HCT116 (cell line): ENCODE measurements around the gene EEFSEC. TPM values are rescaled to one million over a fixed set of nuclear protein-coding genes. Genes with fewer than 3 reads are reported as not detected.

Experiments
- ATAC-seq: fragments of 200-7000 bp; cut with Tn5 transposase; 2 replicates; pipeline ENCODE4 v1.9.1; 2020; ENCODE audit warnings: mild to moderate bottlenecking, moderate library complexity
- BruUV-seq: library from RNA; stranded (reverse); fragments of 400-500 nt; replicated peaks from 2 replicates; lab custom pipeline; 2021; lab: Mats Ljungman, UMichigan
- CTCF ChIA-PET: fragments of 300-600 bp; sonication (Branson Sonifier 250); formaldehyde crosslinking; loops from one replicate; lab custom pipeline; 2021; ENCODE audit warnings: antibody characterized with exemption; lab: Charles Lee
- POLR2A ChIA-PET: fragments of 300-600, 350-600 bp; sonication (Branson Sonifier 250); formaldehyde crosslinking; loops from one replicate; lab custom pipeline; 2021; ENCODE audit warnings: antibody characterized with exemption; lab: Charles Lee
- RAD21 ChIA-PET, 2 experiments: fragments of 300-600 bp; sonication (Branson Sonifier 250); formaldehyde crosslinking; loops; one replicate each; lab custom pipeline; 2023; ENCODE audit warnings: low total read pairs in 2 of 2; ENCODE audit not compliant: uncharacterized antibody in 2 of 2, unreplicated experiment in 2 of 2, low non-redundant PET in 1 of 2; lab: Charles Lee
- DNase-seq: peaks from one replicate; pipeline ENCODE4 v3.0.0-alpha.2; 2010; ENCODE audit warnings: low read depth, low spot score
- H2AFZ ChIP-seq: fragments of 200-600 bp; shearing (Covaris generic), sonication (generic); 2 replicates; pipeline ENCODE4 v1.6.1; 2017; ENCODE audit warnings: low read depth, mixed run types, mixed read lengths, antibody characterized with exemption, low read length; ENCODE audit not compliant: poor library complexity, severe bottlenecking
- H3K27ac ChIP-seq: 2 replicates; pipeline ENCODE4 v1.5.1; 2012; ENCODE audit warnings: low read depth, low read length
- H3K27me3 ChIP-seq: fragments of 200-600 bp; sonication (generic); 2 replicates; pipeline ENCODE4 v1.6.1; 2016; ENCODE audit warnings: mixed run types, low read length, mixed read lengths; ENCODE audit not compliant: insufficient read depth
- H3K36me3 ChIP-seq, 2 experiments: fragments of 200-500 bp in 1 of 2; fragments of 200-600 bp in 1 of 2; sonication (Bioruptor generic) in 1 of 2; sonication (generic) in 1 of 2; 2 replicates each; pipeline versions ENCODE4 v1.5.1 to v1.6.1; 2014 to 2016; ENCODE audit warnings: low read length in 2 of 2, inconsistent platforms in 1 of 2, mixed read lengths in 1 of 2, mixed run types in 1 of 2; ENCODE audit not compliant: insufficient read depth in 2 of 2, control insufficient read depth in 1 of 2
- H3K4me1 ChIP-seq, 2 experiments: fragments of 200-600 bp in 1 of 2; sonication (generic) in 1 of 2; 2 replicates each; pipeline versions ENCODE4 v1.5.1 to v1.6.1; 2012 to 2017; ENCODE audit warnings: low read length in 2 of 2, inconsistent platforms in 1 of 2, mild to moderate bottlenecking in 1 of 2, mixed read lengths in 1 of 2, mixed run types in 1 of 2, moderate library complexity in 1 of 2; ENCODE audit not compliant: insufficient read depth in 2 of 2, control insufficient read depth in 1 of 2
- H3K4me2 ChIP-seq: fragments of 200-600 bp; sonication (generic); 2 replicates; pipeline ENCODE4 v1.6.1; 2017; ENCODE audit warnings: mixed run types, low read length, mixed read lengths
- H3K4me3 ChIP-seq, 2 experiments: fragments of 200-600 bp in 1 of 2; sonication (generic) in 1 of 2; replicated peaks in 1 of 2; 2 replicates each; pipeline ENCODE4 v1.5.1; 2011 to 2016; ENCODE audit warnings: low read length in 2 of 2, control low read depth in 1 of 2, low read depth in 1 of 2, mild to moderate bottlenecking in 1 of 2, mixed read lengths in 1 of 2, mixed run types in 1 of 2
- H3K79me2 ChIP-seq: fragments of 200-600 bp; sonication (generic); 2 replicates; pipeline ENCODE4 v1.6.1; 2017; ENCODE audit warnings: mild to moderate bottlenecking, mixed run types, low read length, moderate library complexity, mixed read lengths; ENCODE audit not compliant: insufficient read depth
- H3K9ac ChIP-seq: fragments of 200-600 bp; sonication (generic); 2 replicates; pipeline ENCODE4 v1.6.1; 2016; ENCODE audit warnings: low read length, mixed read lengths
- H3K9me2 ChIP-seq: fragments of 200-600 bp; sonication (generic), shearing (Covaris generic); 2 replicates; pipeline ENCODE4 v1.6.1; 2017; ENCODE audit warnings: mixed run types, mild to moderate bottlenecking, moderate library complexity; ENCODE audit not compliant: insufficient read depth
- H3K9me3 ChIP-seq, 2 experiments: fragments of 200-500 bp in 1 of 2; fragments of 200-600 bp in 1 of 2; sonication (Bioruptor generic) in 1 of 2; sonication (generic) in 1 of 2; 2 replicates each; pipeline ENCODE4 v1.6.1; 2014 to 2017; ENCODE audit warnings: low read length in 2 of 2, mixed read lengths in 2 of 2, inconsistent platforms in 1 of 2, low read depth in 1 of 2, mild to moderate bottlenecking in 1 of 2, mixed run types in 1 of 2, moderate library complexity in 1 of 2; ENCODE audit not compliant: control insufficient read depth in 1 of 2, insufficient read depth in 1 of 2
- H4K20me1 ChIP-seq: fragments of 200-600 bp; sonication (generic), shearing (Covaris generic); 2 replicates; pipeline ENCODE4 v1.6.1; 2017; ENCODE audit warnings: mixed run types, mild to moderate bottlenecking, moderate library complexity; ENCODE audit not compliant: insufficient read depth
- CBX3 ChIP-seq: IDR thresholded peaks from 2 replicates; pipeline ENCODE4 v1.6.1; 2012; ENCODE audit warnings: low read depth
- CEBPB ChIP-seq: IDR thresholded peaks from 2 replicates; pipeline ENCODE4 v1.6.1; 2012; ENCODE audit warnings: low read depth
- CTCF ChIP-seq, 3 experiments: fragments of 200-600 bp in 1 of 3; sonication (generic) in 1 of 3; IDR thresholded peaks in 2 of 3; conservative IDR thresholded peaks in 1 of 3; 2 replicates each; pipeline ENCODE4 v1.5.1; 2012 to 2017; ENCODE audit warnings: low read depth in 2 of 3, low read length in 2 of 3, antibody characterized with exemption in 1 of 3, borderline replicate concordance in 1 of 3, control low read depth in 1 of 3, mild to moderate bottlenecking in 1 of 3, mixed read lengths in 1 of 3, mixed run types in 1 of 3, moderate library complexity in 1 of 3; ENCODE audit not compliant: insufficient read depth in 1 of 3
- ELF1 ChIP-seq: IDR thresholded peaks from 2 replicates; pipeline ENCODE4 v1.6.1; 2012; ENCODE audit warnings: low read depth, borderline replicate concordance
- EZH2 ChIP-seq: fragments of 200-600 bp; sonication (generic); IDR thresholded peaks from 2 replicates; pipeline ENCODE4 v1.6.1; 2017; ENCODE audit warnings: antibody characterized with exemption, mixed run types
- FOSL1 ChIP-seq: IDR thresholded peaks from 2 replicates; pipeline ENCODE4 v1.6.1; 2012; ENCODE audit warnings: low read depth
- JUND ChIP-seq: IDR thresholded peaks from 2 replicates; pipeline ENCODE4 v1.6.1; 2012
- MAX ChIP-seq: IDR thresholded peaks from 2 replicates; pipeline ENCODE4 v1.6.1; 2012
- POLR2A ChIP-seq: IDR thresholded peaks from 2 replicates; pipeline ENCODE4 v1.7.0; 2011; ENCODE audit warnings: borderline replicate concordance; ENCODE audit not compliant: insufficient read depth, insufficient read length; ENCODE audit errors: extremely low read depth
- POLR2AphosphoS5 ChIP-seq: IDR thresholded peaks from 2 replicates; pipeline ENCODE4 v1.6.1; 2011; ENCODE audit warnings: mild to moderate bottlenecking, low read depth, low read length, moderate library complexity
- RAD21 ChIP-seq: IDR thresholded peaks from 2 replicates; pipeline ENCODE4 v1.6.1; 2012; ENCODE audit warnings: low read depth, mild to moderate bottlenecking
- REST ChIP-seq: IDR thresholded peaks from 2 replicates; pipeline ENCODE4 v1.6.1; 2012; ENCODE audit warnings: low read depth
- SIN3A ChIP-seq: IDR thresholded peaks from 2 replicates; pipeline ENCODE4 v1.6.1; 2012; ENCODE audit warnings: low read depth
- SP1 ChIP-seq: IDR thresholded peaks from 2 replicates; pipeline ENCODE4 v1.6.1; 2012; ENCODE audit warnings: low read depth
- SRF ChIP-seq: IDR thresholded peaks from 2 replicates; pipeline ENCODE4 v1.6.1; 2012; ENCODE audit warnings: low read depth
- TCF7L2 ChIP-seq: IDR thresholded peaks from 2 replicates; pipeline ENCODE4 v1.7.0; 2011; ENCODE audit warnings: borderline replicate concordance, inconsistent platforms; ENCODE audit not compliant: insufficient read depth, insufficient read length; ENCODE audit errors: extremely low read depth
- YY1 ChIP-seq: IDR thresholded peaks from 2 replicates; pipeline ENCODE4 v1.6.1; 2011; ENCODE audit warnings: low read length, low read depth, moderate library complexity, mild to moderate bottlenecking; ENCODE audit not compliant: insufficient replicate concordance; ENCODE audit errors: extremely low read depth
- ZBTB33 ChIP-seq: IDR thresholded peaks from 2 replicates; pipeline ENCODE4 v1.6.1; 2011; ENCODE audit warnings: mild to moderate bottlenecking, low read length, moderate library complexity; ENCODE audit not compliant: insufficient replicate concordance; ENCODE audit errors: extremely low read depth
- ZNF274 ChIP-seq: fragments of 200-500 bp; sonication (Bioruptor generic); IDR thresholded peaks from 2 replicates; pipeline ENCODE4 v1.6.1; 2014; ENCODE audit warnings: mild to moderate bottlenecking, low read depth, low read length, inconsistent platforms
- intact Hi-C: fragments of 100-400 bp; cut with micrococcal nuclease; formaldehyde crosslinking; loops from 2 replicates; pipeline ENCODE4 v1.10.0; 2022
- total RNA-seq: library from RNA; stranded (reverse); gene quantifications from one replicate; pipeline ENCODE4 v1.2.1, GENCODE V29; 2021; ENCODE audit not compliant: unreplicated experiment

Gene EEFSEC
- total RNA-seq, 1 experiment from 2014 or later: 16.1 TPM

GRCh38 chr3:128381609-128382008 lies 228.3 kb downstream of the EEFSEC start:
- Histone ChIP-seq H3K27me3 (no peaks in the 10 kb centered on the region), H3K9me2 (no peaks in the 10 kb centered on the region), H3K9ac (no peak overlapping the region), H3K36me3 (no peaks in the 10 kb centered on the region), H2AFZ (no peak overlapping the region), H3K79me2 (no peaks in the 10 kb centered on the region), H3K27ac (no peak overlapping the region), H3K4me1 (peaks cover 23% of the 10 kb centered on the region in 2 experiments), H3K4me3 (no peak overlapping the region), H3K9me3 (no peaks in the 10 kb centered on the region), H4K20me1 (no peaks in the 10 kb centered on the region), H3K4me2 (no peak overlapping the region)
- ATAC-seq (no peak), DNase-seq (no peak)
- TF ChIP-seq EZH2: no peak
- no peak for TF ChIP-seq TCF7L2
- TF ChIP-seq ZBTB33: no peak
- no peak for TF ChIP-seq POLR2A
- no peak for TF ChIP-seq YY1
- no peak for TF ChIP-seq SP1
- no peak for TF ChIP-seq SIN3A
- no peak for TF ChIP-seq CBX3
- no peak for TF ChIP-seq FOSL1
- no peak for TF ChIP-seq MAX
- TF ChIP-seq SRF: no peak
- no peak for TF ChIP-seq CTCF (IDR thresholded peaks at IDR 0.05 in 2 of 3, conservative IDR thresholded peaks at IDR 0.05 in 1 of 3; ENCODE audit: borderline replicate concordance in 1 of 3, insufficient read depth in 1 of 3, low read depth in 2 of 3, low read length in 2 of 3)
- no peak for TF ChIP-seq POLR2AphosphoS5
- TF ChIP-seq REST: no peak
- TF ChIP-seq ZNF274: no peak
- no peak for TF ChIP-seq ELF1
- no peak for TF ChIP-seq JUND
- TF ChIP-seq RAD21: no peak
- no peak for TF ChIP-seq CEBPB
- ChIA-PET CTCF (no interaction called here), POLR2A (no interaction called here), RAD21 (no interaction called here)
- BruUV-seq: no TSS peak
- intact Hi-C loops: no loop called here
